Uterus (tissue), 2 donors: Measurements from ENCODE around the gene PIH1D1.
"Not testable (repeated sequence)": the region's sequence is repeated elsewhere in the genome, so short reads cannot be mapped to it uniquely, and the experiment has no call there.

ENCODE experiments used
- CTCF ChIP-seq, 4 experiments: fragments of 200-600 bp in 2 of 4; fragments of 450-650 bp in 2 of 4; sonication (generic) in 2 of 4; IDR thresholded peaks; one replicate each; pipeline ENCODE4 v1.5.1; 2016 to 2019; ENCODE audit warnings: antibody characterized with exemption in 4 of 4, mild to moderate bottlenecking in 2 of 4, moderate library complexity in 1 of 4
- POLR2A ChIP-seq, 2 donors: fragments of 450-650 bp; IDR thresholded peaks; one replicate each; pipeline ENCODE4 v1.6.1; 2016; ENCODE audit warnings: antibody characterized with exemption in 2 of 2, mild to moderate bottlenecking in 1 of 2, moderate library complexity in 1 of 2

GRCh38 chr19:49444100-49444700, 7.4 kb downstream of the PIH1D1 start:
- not testable (repeated sequence) for TF ChIP-seq CTCF, POLR2A (IDR thresholded peaks at IDR 0.05)
